ENCODE results near the gene ARID3C.
"Not testable (repeated sequence)": the region's sequence is repeated elsewhere in the genome, so short reads cannot be mapped to it uniquely, and the experiment has no call there.

ARID3C gene

GRCh38 chr9:34651876-34652601 lies 23.2 kb upstream of the ARID3C start, which contains the start of gene IL11RA:
Gene IL11RA (plus strand): TSS chr9:34652185. CDS start chr9:34655218, 3,033 bp downstream.
- DNase-seq, result no peak

GRCh38 chr9:34651321-34651720 lies 22.5 kb upstream of the ARID3C start:
- no peak for DNase-seq

DNA sequence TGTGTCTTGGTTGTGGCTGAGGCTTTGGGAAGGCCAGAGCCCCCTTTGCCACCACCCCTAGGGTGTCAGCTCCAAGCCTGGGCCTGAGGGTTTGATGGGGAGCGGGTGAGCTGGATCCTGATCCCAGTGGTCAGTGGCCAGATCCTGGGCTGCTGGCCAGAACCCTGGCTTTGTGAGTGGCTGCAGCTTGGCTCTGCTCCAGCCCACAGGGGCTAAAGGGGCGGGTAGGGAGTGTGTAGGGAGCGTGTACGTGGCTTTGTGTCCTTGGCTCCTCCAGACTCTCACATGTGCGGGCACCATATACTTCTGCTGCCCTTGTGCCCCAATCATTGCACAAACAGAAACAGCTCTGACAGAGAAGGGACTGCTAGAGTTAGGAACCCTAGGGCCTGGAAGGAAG lies 21.9 kb upstream of the ARID3C start:
- DNase-seq, result no peak

DNA sequence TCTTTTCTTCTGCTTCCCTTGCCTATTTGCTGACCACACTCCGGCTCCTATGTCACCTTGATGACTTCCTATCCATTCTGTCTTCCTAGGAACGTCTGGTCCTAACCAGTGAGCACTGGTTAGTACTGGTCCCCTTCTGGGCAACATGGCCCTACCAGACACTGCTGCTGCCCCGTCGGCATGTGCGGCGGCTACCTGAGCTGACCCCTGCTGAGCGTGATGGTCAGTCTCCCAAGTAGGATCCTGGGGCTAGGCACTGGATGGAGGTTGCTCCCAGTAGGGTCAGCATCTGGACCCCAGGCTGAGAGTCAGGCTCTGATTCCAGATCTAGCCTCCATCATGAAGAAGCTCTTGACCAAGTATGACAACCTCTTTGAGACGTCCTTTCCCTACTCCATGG lies 19.8 kb upstream of the ARID3C start:
- DNase-seq, result no peak

GRCh38 chr9:34647651-34648050 lies 18.8 kb upstream of the ARID3C start:
- no peak for DNase-seq

DNA sequence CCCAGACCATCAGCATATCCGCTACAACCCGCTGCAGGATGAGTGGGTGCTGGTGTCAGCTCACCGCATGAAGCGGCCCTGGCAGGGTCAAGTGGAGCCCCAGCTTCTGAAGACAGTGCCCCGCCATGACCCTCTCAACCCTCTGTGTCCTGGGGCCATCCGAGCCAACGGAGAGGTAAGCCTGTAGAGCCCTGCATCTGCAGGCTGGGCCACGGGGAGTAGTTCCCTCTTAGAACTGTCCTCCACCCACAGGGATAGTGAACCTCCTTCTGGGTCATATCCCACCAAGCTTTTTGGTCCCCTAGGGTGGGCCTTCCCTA lies 18.2 kb upstream of the ARID3C start:
- no peak for DNase-seq

DNA sequence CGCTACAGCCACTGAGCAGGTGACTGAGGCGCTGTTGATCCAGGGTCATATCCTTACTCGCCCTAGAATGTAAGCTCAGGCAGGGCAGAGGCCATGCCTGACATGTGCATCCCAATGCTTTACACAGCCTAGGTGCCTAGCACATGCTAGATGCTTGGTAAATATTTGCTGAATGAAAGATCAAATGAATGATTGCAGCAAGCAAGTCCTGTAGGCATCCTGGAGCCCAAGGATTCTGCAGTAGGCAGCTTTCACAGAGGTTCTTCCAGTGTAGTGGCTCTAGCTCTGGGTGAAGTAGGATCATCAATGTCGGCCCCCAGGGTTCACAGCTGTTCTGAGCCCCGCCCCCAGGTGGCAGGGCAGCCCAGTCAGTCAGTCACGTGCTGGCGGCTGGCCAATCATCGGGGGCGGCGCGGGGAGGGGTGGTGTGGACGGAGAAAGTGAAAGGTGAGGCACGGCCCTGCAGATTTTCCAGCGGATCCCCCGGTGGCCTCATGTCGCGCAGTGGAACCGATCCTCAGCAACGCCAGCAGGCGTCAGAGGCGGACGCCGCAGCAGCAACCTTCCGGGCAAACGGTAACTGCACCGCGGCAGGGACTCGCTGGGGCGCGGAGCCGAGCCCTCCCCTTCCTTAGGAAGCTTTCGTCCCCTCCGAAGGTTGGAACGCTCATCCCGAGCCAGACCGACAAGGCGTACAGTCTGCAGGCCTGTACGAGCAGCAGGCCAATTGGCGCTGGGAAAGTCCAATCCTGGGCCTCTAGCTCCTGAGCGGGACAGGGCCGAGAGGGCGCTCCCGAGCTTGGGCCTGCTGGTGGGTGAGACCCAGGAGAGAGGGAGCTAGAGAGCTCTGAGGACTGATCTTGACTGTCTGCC lies 17.6 kb upstream of the ARID3C start, which contains the start of gene GALT:
Gene GALT (plus strand): TSS at position 465 of the 873 bp plus-strand sequence. CDS start 30 bp downstream, at position 495.
- peak; percentile 93 for DNase-seq

DNA sequence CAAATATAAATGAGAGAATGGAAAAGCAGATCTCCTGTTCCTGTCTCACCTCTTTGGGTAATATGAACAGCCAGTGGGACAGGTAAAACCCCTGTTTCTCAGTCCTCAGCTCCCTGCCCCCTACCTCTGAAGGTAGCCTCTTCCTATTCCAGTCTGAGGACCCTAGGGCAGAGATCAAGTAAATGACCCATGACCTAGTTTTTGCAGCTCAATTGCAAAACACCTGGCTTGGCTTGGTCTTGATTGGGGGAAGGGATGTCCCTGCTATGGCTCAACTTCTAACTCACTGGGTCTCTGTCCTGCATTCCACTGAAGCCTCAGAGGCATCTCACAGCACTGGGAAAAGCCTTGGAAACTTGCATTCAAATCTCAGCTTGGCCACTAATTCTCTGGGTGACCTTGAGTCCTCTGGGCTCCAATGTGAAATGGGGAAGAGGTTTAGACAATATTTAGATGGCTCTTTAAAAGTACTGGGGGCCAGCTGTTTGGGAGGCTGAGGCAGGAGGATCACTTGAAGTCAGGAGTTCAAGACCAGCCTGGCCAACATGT lies 16.0 kb upstream of the ARID3C start:
- no peak for DNase-seq

- no peak for DNase-seq
Observed at GRCh38 chr9:34642679-34643078, 13.8 kb upstream of the ARID3C start.

DNA sequence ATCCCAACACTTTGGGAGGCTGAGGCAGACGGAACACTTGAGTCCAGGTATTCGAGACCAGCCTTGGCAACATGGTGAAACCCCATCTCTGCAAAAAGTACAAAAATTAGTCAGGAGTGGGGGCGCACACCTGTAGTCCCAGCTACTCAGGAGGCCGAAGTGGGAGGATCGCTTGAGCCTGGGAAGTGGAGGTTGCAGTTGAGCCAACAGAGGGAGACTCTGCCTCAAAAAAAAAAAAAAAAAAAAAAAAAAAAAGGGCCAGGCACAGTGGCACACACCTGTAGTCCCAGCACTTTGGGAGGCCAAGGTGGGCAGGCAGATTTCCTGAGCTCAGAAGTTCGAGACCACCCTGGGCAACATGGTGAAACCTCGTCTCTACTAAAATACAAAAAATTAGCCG lies 10.5 kb upstream of the ARID3C start:
- not testable (repeated sequence) for DNase-seq

DNA sequence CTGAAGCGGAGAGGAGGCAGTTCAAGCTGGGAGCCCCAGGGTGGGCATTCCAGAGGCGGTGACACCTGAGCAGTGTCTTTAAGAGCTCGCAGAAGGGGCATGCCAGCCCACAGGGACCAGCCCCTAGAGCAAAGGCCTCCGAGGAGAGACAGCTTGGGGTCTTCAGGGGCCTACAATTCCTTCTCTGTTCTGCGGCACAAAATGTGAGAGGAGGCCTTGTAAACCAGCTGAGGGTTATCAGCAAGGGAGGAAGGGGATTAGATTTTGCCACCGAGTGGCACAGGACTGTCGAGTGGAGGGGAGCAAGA lies 9.2 kb upstream of the ARID3C start:
- no peak for DNase-seq

DNA sequence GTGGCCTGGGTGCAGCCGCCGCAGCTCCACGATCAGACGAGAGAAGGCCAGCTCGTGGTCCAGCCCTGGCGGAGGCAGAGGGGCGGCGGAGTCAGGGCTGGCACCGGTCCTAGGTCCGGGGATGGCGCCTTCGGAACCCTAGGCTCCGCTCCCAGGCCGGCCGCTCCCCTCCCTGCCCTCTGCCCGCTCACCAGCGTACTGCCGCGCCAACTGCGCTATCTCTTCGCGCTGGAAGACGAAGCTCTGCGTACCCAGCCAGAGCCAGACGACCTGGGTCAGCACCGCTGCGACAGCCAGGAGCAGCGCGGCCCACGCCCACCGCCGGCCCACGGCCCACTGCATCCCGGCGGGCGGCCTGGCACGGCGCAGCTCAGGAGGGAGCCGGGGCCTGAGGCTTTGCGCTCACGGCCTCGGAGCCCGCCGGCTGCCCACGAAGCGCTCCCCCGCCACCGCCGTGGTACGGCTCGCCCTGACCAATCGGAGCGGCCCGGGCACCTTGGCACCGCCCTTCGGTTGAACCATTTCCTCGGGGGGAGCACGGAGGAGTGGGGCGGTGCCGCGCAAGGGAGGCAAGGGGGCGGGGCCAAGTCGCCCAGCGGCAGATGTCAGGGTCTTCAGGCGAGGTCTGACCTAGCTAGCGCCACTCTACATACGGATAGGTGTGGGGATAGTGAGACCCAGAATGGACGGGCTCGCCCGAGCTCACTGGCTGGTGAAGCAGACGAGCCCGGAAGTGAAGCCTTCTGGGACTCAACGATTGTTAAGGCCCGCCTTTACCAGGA lies 8.7 kb upstream of the ARID3C start, which contains the start of gene SIGMAR1:
Gene SIGMAR1 (minus strand): TSS at position 432 of the 782 bp plus-strand sequence. CDS start 90 bp downstream, at position 342.
- peak; percentile 88 for DNase-seq

GRCh38 chr9:34636791-34637355 lies 8.0 kb upstream of the ARID3C start:
- no peak for DNase-seq

DNA sequence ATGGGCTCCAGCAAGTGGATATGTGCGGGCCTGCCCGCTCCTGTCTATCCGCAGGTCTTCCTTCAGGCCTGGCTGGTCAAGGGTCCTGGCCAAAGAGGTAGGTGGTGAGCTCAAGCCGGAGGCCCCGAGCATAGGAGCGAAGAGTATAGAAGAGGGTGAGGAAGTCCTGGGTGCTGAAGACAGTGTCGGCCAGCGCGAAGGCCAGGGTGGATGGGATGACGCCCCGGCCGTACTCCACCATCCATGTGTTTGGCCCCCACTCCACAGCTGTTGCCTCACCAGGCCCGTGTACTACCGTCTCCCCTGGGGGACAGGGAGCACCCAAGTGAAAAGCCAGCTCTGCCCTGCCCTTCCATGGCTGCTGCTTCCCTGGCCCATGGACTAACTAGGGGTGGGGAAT lies 6.7 kb upstream of the ARID3C start:
- no peak for DNase-seq

DNA sequence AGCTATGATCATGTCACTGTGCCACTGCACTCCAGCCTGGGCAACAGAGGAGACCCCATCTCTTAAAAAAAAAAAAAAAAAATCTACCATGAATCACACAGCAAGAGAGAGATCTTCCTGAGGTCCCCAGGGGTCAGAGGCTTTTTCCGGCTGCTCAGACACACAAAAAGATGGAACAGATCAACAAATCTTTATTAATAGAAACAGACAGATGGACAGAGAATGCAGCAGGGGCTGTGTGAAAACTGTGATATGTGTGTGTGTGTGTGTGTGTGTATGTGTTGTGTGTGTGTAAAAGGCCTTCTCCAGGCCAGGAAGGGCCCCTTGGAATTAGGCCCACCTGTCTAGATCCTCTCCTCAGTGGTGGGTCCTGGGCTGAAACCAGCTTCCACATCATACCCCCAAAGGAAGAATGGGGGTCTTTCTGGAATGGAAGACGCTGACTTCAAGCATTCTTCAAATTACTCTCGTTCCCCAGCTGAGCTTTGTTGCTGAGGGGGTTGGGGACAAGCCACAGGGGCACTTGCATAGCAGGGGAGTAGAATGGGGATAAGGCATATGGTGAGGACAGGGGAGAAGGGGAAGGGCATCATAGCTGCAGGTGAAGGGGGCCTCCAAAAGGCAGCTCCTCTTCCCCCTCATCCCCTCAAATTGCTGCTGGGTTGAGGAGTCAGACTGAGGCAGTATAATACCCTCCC lies 5.8 kb upstream of the ARID3C start:
- no peak for DNase-seq

DNA sequence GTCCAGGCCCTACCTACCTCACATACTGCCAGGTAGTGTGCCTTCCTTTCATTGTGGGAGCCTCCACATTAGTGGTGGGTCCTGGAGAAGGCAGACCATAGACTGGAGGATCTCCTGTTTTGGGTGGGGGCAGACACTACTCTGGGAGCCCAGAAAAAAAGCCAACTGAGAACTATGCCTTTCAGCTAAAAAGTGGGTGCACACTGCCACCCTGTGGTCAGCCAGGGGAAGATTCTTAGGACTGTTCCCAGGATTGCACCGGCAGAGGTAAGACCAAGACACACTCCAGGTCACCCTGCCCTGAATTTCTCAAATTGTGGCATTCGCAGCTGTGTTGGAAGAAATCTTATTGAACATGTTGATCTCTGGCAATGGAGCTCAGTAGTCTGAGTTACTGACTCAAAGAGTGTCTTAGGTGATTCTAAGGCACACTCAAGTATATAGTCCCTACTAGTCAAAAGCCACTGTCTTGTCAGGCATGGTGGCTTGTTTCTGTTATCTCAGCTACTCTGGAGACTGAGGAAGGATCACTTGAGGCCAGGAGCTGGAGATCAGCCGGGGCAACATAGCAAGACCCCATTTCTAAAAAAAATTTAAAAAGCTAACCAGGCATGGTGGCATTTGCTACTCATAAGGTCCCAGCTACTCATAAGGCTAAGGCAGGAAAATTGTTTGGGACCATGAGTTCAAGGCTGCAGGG lies 5.1 kb upstream of the ARID3C start:
- DNase-seq, result peak; percentile 66

- DNase-seq, result no peak
Observed at GRCh38 chr9:34633166-34633565, 4.3 kb upstream of the ARID3C start.

DNA sequence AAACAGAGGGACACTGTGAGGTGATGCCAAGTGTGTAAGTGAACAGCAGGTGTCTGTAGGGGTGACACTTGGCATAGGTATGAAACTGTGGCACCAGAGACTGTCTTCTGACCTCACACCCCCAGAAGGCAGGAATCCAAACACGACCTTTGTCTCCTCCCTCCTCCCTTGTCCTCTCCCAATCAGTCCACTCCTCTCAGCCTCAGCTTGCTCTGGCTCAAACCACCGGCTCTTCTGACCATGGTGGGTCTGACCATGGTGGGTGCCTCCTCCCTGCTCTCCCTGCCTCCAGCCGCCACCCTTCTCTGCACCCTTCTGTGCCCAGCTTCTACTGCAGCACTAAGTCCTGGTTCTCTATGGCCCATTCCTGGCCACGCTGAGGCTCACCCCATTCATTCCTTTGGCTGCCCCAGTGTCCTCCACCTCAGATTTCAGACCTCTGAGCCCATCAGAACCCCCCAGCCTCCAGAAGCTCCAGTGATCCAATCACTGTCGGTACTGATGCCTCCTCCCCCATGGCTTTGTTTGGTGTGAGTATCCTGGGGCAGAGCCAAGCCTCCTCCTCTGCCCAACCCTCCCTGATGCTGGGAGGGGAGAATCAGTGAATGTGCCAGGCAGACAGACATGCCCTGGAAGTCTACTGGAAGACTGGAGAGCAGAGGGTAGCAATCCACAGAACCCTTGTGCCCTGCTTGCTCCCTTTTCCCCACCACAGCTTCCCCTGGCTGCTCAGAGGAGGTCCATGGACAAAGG lies 1.7 kb upstream of the ARID3C start:
- DNase-seq, result no peak

DNA sequence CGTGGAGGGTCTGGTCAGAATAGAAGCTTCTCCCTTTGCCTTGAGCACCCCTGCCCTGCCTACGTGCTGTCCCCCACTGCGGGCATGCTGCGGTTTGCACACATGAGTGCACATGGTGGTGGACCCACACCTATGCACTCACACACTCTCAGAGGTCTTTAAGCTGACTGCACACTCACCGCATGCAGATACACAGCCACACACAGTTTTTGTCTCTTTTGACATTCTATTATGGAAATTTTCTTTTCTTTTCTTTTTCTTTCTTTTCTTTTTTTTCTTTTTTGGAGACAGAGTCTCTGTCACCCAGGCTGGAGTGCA lies 584 bp upstream of the ARID3C start:
- DNase-seq, result no peak

DNA sequence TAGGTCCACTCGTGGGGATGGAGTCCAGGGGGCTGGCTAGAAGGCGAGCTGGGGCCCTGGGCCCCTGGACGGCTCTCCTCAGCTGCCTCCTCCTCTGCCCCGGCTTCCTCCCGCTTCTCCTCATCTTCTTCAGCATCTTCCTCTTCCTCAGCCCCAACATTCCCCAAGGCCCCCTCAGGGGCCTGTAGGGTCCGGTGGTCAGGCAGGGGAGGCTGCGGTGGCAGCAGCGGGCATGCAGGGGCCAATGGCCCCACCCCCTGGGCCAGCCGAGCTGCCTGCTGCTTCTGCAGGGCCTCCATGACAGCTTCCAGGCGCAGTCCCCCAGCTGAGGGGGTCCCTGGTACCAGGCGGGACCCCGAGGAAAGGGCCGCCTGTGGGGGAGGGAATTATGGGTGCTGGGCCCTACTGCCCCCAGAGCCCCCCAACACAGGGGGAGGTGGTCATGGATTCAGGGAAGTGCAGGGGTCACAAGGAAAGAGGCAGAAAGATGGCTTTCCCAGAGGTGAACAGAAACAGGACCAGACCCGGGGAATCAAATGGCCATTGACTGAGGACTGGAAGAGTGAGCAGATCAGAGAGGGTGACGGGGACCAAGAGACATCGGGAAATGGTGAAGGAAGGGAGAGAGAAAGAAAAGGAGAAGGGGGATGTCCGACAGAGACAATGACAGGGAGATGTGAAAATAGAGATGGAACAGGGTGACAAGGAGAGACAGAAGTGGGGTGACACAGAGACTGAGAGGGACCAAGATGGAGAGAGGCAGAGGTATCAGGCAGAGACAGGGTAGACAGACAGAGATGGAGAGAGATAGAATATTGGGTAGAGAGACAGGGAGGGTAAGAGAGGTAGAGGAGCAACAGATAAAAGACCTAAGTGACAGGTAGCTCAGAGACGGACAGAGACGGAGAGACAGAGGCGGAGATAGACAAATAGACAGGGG lies 880 bp downstream of the ARID3C start:
- DNase-seq, result no peak
